HL-60 (cell line): ENCODE measurements around the gene GPRC6A.

Experiments used
- CTCF ChIP-seq: IDR thresholded peaks from one replicate; pipeline ENCODE4 v1.5.1; 2011; ENCODE audit warnings: low read length, control low read depth, inconsistent platforms; ENCODE audit not compliant: insufficient read depth
- POLR2AphosphoS5 ChIP-seq: IDR thresholded peaks from 2 replicates; pipeline ENCODE4 v1.6.1; 2012; ENCODE audit warnings: low read depth
- REST ChIP-seq: IDR thresholded peaks from 2 replicates; pipeline ENCODE4 v1.6.1; 2012; ENCODE audit warnings: low read depth; ENCODE audit not compliant: insufficient replicate concordance
- SPI1 ChIP-seq: IDR thresholded peaks from 2 replicates; pipeline ENCODE4 v1.6.1; 2012; ENCODE audit warnings: low read depth, mild to moderate bottlenecking, borderline replicate concordance

GRCh38 chr6:116763048-116763447, 65.8 kb downstream of the GPRC6A start:
- TF ChIP-seq CTCF (no peak), REST (no peak), POLR2AphosphoS5 (no peak), SPI1 (no peak)
